Mesenchymal stem cell (in vitro differentiated cells and primary cell): Measurements from ENCODE around the gene HCN3.

ENCODE experiments used
- DNase-seq: peaks from one replicate; pipeline ENCODE4 v3.0.0-alpha.2; 2013
- H2AFZ ChIP-seq: one replicate; pipeline ENCODE4 v1.6.1; 2013; ENCODE audit warnings: low read depth, mild to moderate bottlenecking, control low read depth, inconsistent platforms, low read length, moderate library complexity
- H2AK5ac ChIP-seq: 2 replicates; pipeline ENCODE4 v1.6.1; 2013; ENCODE audit warnings: low read length, moderate library complexity, mild to moderate bottlenecking, inconsistent platforms; ENCODE audit not compliant: severe bottlenecking
- H2BK120ac ChIP-seq: one replicate; pipeline ENCODE4 v1.6.1; 2013; ENCODE audit warnings: low read depth, mild to moderate bottlenecking, inconsistent platforms, low read length, moderate library complexity
- H2BK12ac ChIP-seq, 2 experiments: one replicate each; pipeline ENCODE4 v1.6.1; 2013; ENCODE audit warnings: inconsistent platforms in 2 of 2, low read length in 2 of 2, mild to moderate bottlenecking in 2 of 2, moderate library complexity in 2 of 2, control low read depth in 1 of 2
- H2BK15ac ChIP-seq: one replicate; pipeline ENCODE4 v1.6.1; 2013; ENCODE audit warnings: mild to moderate bottlenecking, low read depth, inconsistent platforms; ENCODE audit not compliant: poor library complexity, severe bottlenecking
- H2BK5ac ChIP-seq: 2 replicates; pipeline ENCODE4 v1.6.1; 2013; ENCODE audit warnings: low read depth, mild to moderate bottlenecking, low read length, control low read depth, inconsistent platforms; ENCODE audit not compliant: poor library complexity, severe bottlenecking
- H3K14ac ChIP-seq, 2 experiments: one replicate each; pipeline ENCODE4 v1.6.1; 2013; ENCODE audit warnings: inconsistent platforms in 2 of 2, low read length in 2 of 2, control low read depth in 1 of 2, mild to moderate bottlenecking in 1 of 2, moderate library complexity in 1 of 2
- H3K18ac ChIP-seq, 2 experiments: one replicate each; pipeline ENCODE4 v1.6.1; 2013; ENCODE audit warnings: inconsistent platforms in 2 of 2, low read length in 2 of 2, control low read depth in 1 of 2, low read depth in 1 of 2, mild to moderate bottlenecking in 1 of 2
- H3K23ac ChIP-seq, 2 experiments: one replicate each; pipeline ENCODE4 v1.6.1; 2013; ENCODE audit warnings: inconsistent platforms in 2 of 2, low read length in 2 of 2, mild to moderate bottlenecking in 2 of 2, moderate library complexity in 2 of 2, control low read depth in 1 of 2
- H3K27ac ChIP-seq: 2 replicates; pipeline ENCODE4 v1.5.1; 2013; ENCODE audit warnings: mild to moderate bottlenecking, moderate library complexity, low read length, control low read depth, inconsistent platforms; ENCODE audit not compliant: poor library complexity, severe bottlenecking
- H3K27me3 ChIP-seq, 2 experiments: 2 replicates each; pipeline versions ENCODE4 v1.6.1 to v1.7.0; 2013; ENCODE audit warnings: low read length in 2 of 2, mild to moderate bottlenecking in 2 of 2, moderate library complexity in 2 of 2, control low read depth in 1 of 2, inconsistent platforms in 1 of 2; ENCODE audit not compliant: control insufficient read depth in 1 of 2, insufficient read depth in 1 of 2
- H3K36me3 ChIP-seq, 2 experiments: 2 replicates each; pipeline versions ENCODE4 v1.6.1 to v1.7.0; 2013; ENCODE audit warnings: low read length in 2 of 2, control low read depth in 1 of 2, inconsistent platforms in 1 of 2, low read depth in 1 of 2, mild to moderate bottlenecking in 1 of 2; ENCODE audit not compliant: insufficient read depth in 2 of 2, control insufficient read depth in 1 of 2
- H3K4ac ChIP-seq, 2 experiments: one replicate each; pipeline ENCODE4 v1.6.1; 2013; ENCODE audit warnings: inconsistent platforms in 2 of 2, low read length in 2 of 2, mild to moderate bottlenecking in 2 of 2, moderate library complexity in 2 of 2, control low read depth in 1 of 2, low read depth in 1 of 2
- H3K4me1 ChIP-seq: 2 replicates; pipeline ENCODE4 v1.6.1; 2013; ENCODE audit warnings: low read depth, low read length, control low read depth; ENCODE audit not compliant: control insufficient read depth, insufficient read depth
- H3K4me2 ChIP-seq: 2 replicates; pipeline ENCODE4 v1.6.1; 2013; ENCODE audit warnings: low read length, mild to moderate bottlenecking, inconsistent platforms; ENCODE audit not compliant: poor library complexity, severe bottlenecking
- H3K4me3 ChIP-seq, 2 experiments: 2 replicates each; pipeline versions ENCODE4 v1.5.1 to v1.7.0; 2013; ENCODE audit warnings: low read length in 2 of 2, mild to moderate bottlenecking in 2 of 2, control low read depth in 1 of 2, low read depth in 1 of 2; ENCODE audit not compliant: insufficient read depth in 1 of 2
- H3K79me1 ChIP-seq: replicated peaks from 2 replicates; pipeline ENCODE4 v1.6.1; 2013; ENCODE audit warnings: mild to moderate bottlenecking, control low read depth, low read length, inconsistent platforms; ENCODE audit not compliant: poor library complexity, severe bottlenecking
- H3K9ac ChIP-seq: 2 replicates; pipeline ENCODE4 v1.7.0; 2013; ENCODE audit warnings: mild to moderate bottlenecking, low read length, moderate library complexity
- H3K9me3 ChIP-seq: 2 replicates; pipeline ENCODE4 v1.7.0; 2013; ENCODE audit warnings: mild to moderate bottlenecking, low read length; ENCODE audit not compliant: control insufficient read depth
- H4K8ac ChIP-seq: one replicate; pipeline ENCODE4 v1.6.1; 2013; ENCODE audit warnings: inconsistent platforms, mild to moderate bottlenecking, low read length, moderate library complexity
- H4K91ac ChIP-seq: one replicate; pipeline ENCODE4 v1.6.1; 2013; ENCODE audit warnings: mild to moderate bottlenecking, low read length, inconsistent platforms
- WGBS: methylation state at CpG from one replicate; pipeline ENCODE4 v1.1.7; 2013; ENCODE audit warnings: mixed read lengths; 5-methylcytosine and 5-hydroxymethylcytosine counted together

HCN3 gene

DNA sequence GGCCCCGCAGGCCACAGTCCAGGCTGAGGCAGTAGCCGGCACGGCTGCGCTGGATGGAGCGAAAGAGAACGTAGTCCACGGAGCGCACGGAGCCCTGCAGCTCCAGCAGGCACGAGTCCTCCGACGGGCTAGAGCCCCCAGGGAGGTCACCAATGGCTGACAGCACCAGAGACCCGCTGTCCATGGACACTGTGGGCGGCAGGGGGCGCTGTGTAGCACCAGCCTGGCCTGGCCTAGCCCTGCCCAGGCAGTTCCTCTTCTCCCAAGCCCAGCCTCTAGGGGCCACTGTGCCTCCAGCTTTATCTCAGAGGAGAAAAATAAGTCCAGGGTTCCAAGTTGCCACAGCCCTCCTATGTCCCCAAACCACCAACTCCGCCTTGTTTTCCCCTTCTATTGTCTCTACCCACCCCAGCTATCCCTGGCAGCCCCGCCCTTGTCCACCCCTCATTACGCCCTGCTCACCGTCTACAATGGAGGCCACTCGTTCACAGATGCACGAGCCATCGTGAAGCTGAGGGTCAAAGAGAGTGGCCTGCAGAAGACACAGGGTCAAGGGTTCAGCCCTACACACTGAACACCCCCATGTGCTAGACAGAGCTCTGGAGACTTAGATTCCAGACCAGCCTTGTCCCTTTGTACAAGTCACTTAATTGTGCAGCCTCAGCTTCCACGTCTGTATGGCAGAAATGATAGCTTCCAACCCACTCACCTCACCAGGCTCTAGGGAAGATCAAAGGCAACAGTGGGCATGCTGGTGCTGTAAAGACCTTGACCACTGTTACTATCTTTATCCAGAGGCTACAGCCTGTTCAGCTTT is 26.4 kb upstream of the HCN3 start:
- Histone ChIP-seq H4K91ac (peak overlapping the region; percentile 95), H2AFZ (peak overlapping the region; percentile 72)
- 24% methylated on average over 23 of the region's 23 CpGs for WGBS

GRCh38 chr1:155251566-155251965 is 25.7 kb upstream of the HCN3 start:
- Histone ChIP-seq H2BK15ac (no peak overlapping the region), H3K4me2 (no peak overlapping the region), H3K14ac (peak overlapping the region in 1 of 2 experiments; percentile 19), H3K4me3 (no peak overlapping the region), H2AK5ac (no peak overlapping the region), H3K27ac (no peak overlapping the region), H3K4me1 (peaks cover 30% of the 10 kb centered on the region), H3K9ac (peak overlapping the region; percentile 59), H3K36me3 (peaks cover 43 to 49% of the 10 kb centered on the region in 2 experiments), H2BK120ac (no peak overlapping the region), H2AFZ (no peak overlapping the region), H3K4ac (no peak overlapping the region), H4K8ac (no peak overlapping the region), H3K79me1 (peaks cover 18% of the 10 kb centered on the region), H3K27me3 (no peaks in the 10 kb centered on the region), H3K23ac (no peak overlapping the region), H3K18ac (no peak overlapping the region), H4K91ac (no peak overlapping the region), H3K9me3 (no peaks in the 10 kb centered on the region), H2BK12ac (no peak overlapping the region), H2BK5ac (no peak overlapping the region)
- 84% methylated on average over 6 of the region's 7 CpGs for WGBS
- no peak for DNase-seq

More for the DNA sequence above, 26.4 kb upstream of the HCN3 start:
- peak overlapping the region; percentile 99 for H4K8ac ChIP-seq
- peak overlapping the region; percentile 59 for H3K9ac ChIP-seq
- peak overlapping the region in 1 of 2 experiments; percentile 45 for H2BK12ac ChIP-seq
- no peak overlapping the region for H2AK5ac ChIP-seq
- no peak overlapping the region for H2BK120ac ChIP-seq
- H3K4me1 ChIP-seq = peaks cover 23% of the 10 kb centered on the region
- peaks cover 41 to 44% of the 10 kb centered on the region in 2 experiments for H3K36me3 ChIP-seq
- H3K14ac ChIP-seq = peak overlapping the region in 1 of 2 experiments; percentile 82
- H2BK15ac ChIP-seq = peak overlapping the region; percentile 34
- no peaks in the 10 kb centered on the region for H3K9me3 ChIP-seq
- peak overlapping the region; percentile 75 to 78 for H3K18ac ChIP-seq
- H3K4me2 ChIP-seq = peak overlapping the region; percentile 31
- H3K27me3 ChIP-seq = no peaks in the 10 kb centered on the region
- no peak overlapping the region for H3K4me3 ChIP-seq
- peak overlapping the region in 1 of 2 experiments; percentile 79 for H3K4ac ChIP-seq
- no peak overlapping the region for H2BK5ac ChIP-seq
- peaks cover 15% of the 10 kb centered on the region for H3K79me1 ChIP-seq
- H3K23ac ChIP-seq = no peak overlapping the region
- no peak overlapping the region for H3K27ac ChIP-seq
- DNase-seq = peak; percentile 91

DNA sequence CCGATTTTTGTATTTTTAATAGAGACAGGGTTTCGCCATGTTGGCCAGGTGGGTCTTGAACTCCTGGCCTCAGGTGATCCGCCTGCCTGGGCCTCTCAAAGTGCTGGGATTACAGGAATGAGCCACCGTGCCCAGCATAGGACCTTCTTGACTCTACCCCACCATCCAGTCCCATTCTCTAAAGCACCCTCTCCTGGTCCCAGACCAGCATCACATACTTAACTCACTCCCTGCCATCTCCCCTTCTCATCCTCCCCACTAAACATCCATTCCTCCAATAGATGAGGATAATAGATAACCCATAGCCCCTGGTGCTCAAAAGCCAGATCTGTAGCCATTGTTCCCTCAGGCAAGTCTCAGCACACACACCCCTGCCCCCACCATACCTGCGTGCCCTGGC is 24.1 kb upstream of the HCN3 start:
- DNase-seq = no peak
- H3K4me1 ChIP-seq = peaks cover 30% of the 10 kb centered on the region
- H3K14ac ChIP-seq = no peak overlapping the region
- H3K4ac ChIP-seq = no peak overlapping the region
- H4K91ac ChIP-seq = no peak overlapping the region
- H2BK120ac ChIP-seq = no peak overlapping the region
- H2BK12ac ChIP-seq = peak overlapping the region in 1 of 2 experiments; percentile 15
- peaks cover 18% of the 10 kb centered on the region for H3K79me1 ChIP-seq
- peaks cover 37 to 45% of the 10 kb centered on the region in 2 experiments for H3K36me3 ChIP-seq
- no peak overlapping the region for H2AK5ac ChIP-seq
- H3K27me3 ChIP-seq = no peaks in the 10 kb centered on the region
- peak overlapping the region; percentile 94 for H3K9ac ChIP-seq
- H2BK15ac ChIP-seq = no peak overlapping the region
- H2AFZ ChIP-seq = no peak overlapping the region
- H2BK5ac ChIP-seq = no peak overlapping the region
- WGBS = 94% methylated on average over 5 of the region's 5 CpGs
- no peak overlapping the region for H4K8ac ChIP-seq
- no peaks in the 10 kb centered on the region for H3K9me3 ChIP-seq
- peak overlapping the region in 1 of 2 experiments; percentile 95 for H3K4me3 ChIP-seq
- no peak overlapping the region for H3K23ac ChIP-seq
- H3K27ac ChIP-seq = no peak overlapping the region
- H3K18ac ChIP-seq = peak overlapping the region in 1 of 2 experiments; percentile 48
- no peak overlapping the region for H3K4me2 ChIP-seq

GRCh38 chr1:155253797-155254196 is 23.5 kb upstream of the HCN3 start:
- Histone ChIP-seq H4K91ac (peak overlapping the region; percentile 9), H2BK15ac (no peak overlapping the region), H2BK5ac (no peak overlapping the region), H3K18ac (peak overlapping the region in 1 of 2 experiments; percentile 48), H3K9me3 (no peaks in the 10 kb centered on the region), H3K14ac (no peak overlapping the region), H3K36me3 (peaks cover 37 to 39% of the 10 kb centered on the region in 2 experiments), H3K27me3 (no peaks in the 10 kb centered on the region), H4K8ac (no peak overlapping the region), H2BK120ac (no peak overlapping the region), H3K27ac (no peak overlapping the region), H2BK12ac (no peak overlapping the region), H3K4ac (no peak overlapping the region), H3K23ac (no peak overlapping the region), H3K4me2 (peak overlapping the region; percentile 30), H2AFZ (no peak overlapping the region), H2AK5ac (no peak overlapping the region), H3K9ac (peak overlapping the region; percentile 94), H3K79me1 (peaks cover 22% of the 10 kb centered on the region), H3K4me3 (peak overlapping the region in 1 of 2 experiments; percentile 95), H3K4me1 (peaks cover 30% of the 10 kb centered on the region)
- no peak for DNase-seq
- 69% methylated on average over 5 of the region's 5 CpGs for WGBS
